Cardiac fibroblast (primary cell): ENCODE measurements around the gene NAMPT.

Source experiments
- DNase-seq, 2 donors: peaks; one replicate each; pipeline versions ENCODE4 v3.0.0 to v3.0.0-alpha.2; 2010; ENCODE audit warnings: low read depth in 2 of 2
- H3K4me3 ChIP-seq, 2 donors: replicated peaks in 1 of 2; 1 replicate in 1 of 2; 2 replicates in 1 of 2; pipeline ENCODE4 v1.5.1; 2011; ENCODE audit warnings: low read depth in 2 of 2, low read length in 2 of 2, mild to moderate bottlenecking in 2 of 2, moderate library complexity in 1 of 2
- TF ChIP-seq, protein P1 (sequence below): IDR thresholded peaks from one replicate; pipeline ENCODE4 v1.5.1; 2011; ENCODE audit warnings: low read depth, mild to moderate bottlenecking, low read length, inconsistent platforms

NAMPT gene

DNA sequence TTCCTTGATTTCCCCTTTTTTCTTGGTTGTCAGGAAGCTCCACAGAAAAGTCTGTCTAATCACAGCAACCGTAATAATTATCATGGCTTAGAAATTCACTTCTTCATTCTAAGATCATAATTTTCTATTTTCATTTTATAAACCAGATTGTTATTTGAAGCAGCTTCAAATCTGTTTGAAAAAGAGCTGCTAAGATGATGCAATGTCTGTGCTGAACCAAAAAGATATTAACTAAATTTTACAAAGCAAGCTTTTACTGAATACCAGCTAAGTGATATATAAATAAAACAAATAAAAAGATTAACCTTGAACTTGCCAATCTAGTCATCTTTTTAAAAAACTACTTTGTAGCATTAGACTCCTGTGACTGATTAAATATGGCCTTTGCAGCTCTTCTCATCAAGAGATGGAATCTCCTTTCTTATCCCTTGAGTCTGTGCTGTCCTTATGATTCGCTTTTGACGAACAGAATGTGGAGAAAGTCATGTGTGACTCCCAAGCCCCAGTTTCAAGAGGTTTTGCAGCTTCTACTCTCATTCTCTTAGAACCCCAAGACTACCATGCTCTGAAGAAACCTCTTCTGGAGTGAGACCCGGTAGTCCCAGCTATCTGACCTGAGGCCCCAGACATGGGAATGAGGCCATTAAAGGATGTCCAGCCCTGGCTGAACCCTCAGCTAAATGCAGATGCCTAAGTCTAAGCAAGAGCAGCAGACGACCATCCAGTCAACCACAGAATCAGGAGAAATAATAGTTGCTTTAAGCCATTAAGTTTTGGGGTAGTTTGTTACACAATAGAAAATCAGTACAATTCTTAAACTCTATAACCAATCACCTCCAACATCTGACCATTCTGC is 14.4 kb downstream of the NAMPT start:
- TF ChIP-seq, protein P1, sequence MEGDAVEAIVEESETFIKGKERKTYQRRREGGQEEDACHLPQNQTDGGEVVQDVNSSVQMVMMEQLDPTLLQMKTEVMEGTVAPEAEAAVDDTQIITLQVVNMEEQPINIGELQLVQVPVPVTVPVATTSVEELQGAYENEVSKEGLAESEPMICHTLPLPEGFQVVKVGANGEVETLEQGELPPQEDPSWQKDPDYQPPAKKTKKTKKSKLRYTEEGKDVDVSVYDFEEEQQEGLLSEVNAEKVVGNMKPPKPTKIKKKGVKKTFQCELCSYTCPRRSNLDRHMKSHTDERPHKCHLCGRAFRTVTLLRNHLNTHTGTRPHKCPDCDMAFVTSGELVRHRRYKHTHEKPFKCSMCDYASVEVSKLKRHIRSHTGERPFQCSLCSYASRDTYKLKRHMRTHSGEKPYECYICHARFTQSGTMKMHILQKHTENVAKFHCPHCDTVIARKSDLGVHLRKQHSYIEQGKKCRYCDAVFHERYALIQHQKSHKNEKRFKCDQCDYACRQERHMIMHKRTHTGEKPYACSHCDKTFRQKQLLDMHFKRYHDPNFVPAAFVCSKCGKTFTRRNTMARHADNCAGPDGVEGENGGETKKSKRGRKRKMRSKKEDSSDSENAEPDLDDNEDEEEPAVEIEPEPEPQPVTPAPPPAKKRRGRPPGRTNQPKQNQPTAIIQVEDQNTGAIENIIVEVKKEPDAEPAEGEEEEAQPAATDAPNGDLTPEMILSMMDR = no peak
- DNase-seq = no peak
- no peak overlapping the region for H3K4me3 ChIP-seq

DNA sequence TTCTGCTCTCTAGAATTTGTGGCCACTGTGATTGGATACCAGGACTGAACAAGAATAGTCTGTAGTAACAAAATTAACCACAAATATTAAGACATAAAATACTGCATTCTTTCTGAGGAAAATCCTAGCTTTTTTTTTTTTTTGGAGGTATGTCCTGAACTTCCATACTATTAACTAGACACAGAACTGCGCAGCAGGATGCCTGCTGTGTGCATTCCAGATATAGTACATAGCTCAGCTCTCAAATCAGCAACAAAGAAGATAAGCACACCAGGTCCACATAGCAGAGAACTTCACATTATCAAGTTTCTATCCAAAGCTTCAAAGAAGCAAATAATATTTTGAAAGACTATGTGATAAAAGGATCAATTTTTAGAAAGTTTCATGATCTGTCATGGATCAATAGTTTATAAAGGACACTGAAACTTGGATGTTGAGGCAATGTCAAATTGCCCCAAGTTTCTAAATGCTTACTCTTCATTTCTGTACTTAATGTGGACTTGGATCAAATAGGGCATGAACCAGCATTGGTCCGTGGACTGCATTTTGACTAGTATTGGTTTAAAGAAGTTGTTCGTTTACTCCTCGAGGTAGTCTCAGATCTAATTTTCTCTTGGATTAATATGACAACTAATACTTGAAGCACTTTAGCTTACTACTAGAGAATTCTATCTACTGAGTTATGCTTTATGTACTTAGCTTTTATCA is 15.4 kb downstream of the NAMPT start:
- H3K4me3 ChIP-seq = no peak overlapping the region
- TF ChIP-seq, protein P1 = no peak
- no peak for DNase-seq

DNA sequence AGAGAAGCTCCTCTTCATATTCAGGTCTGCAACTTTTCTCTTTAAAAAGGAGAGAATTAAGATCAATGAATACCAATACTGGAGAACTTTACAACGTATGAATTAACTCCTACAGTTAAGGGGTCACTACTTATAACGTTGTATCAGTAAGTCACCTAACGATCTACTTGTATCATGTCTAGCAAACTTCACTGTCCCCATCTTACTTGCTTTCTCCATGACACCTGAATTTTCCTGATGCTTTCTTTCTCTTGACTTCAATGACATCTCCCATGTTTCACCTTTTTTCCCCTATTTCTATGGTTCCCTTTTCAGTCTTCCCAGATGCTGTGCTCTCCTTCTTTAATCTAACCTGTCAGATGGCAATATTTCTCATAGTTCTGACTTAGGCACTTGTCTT is 19.6 kb downstream of the NAMPT start:
- TF ChIP-seq, protein P1 = no peak
- H3K4me3 ChIP-seq = no peak overlapping the region
- no peak for DNase-seq

DNA sequence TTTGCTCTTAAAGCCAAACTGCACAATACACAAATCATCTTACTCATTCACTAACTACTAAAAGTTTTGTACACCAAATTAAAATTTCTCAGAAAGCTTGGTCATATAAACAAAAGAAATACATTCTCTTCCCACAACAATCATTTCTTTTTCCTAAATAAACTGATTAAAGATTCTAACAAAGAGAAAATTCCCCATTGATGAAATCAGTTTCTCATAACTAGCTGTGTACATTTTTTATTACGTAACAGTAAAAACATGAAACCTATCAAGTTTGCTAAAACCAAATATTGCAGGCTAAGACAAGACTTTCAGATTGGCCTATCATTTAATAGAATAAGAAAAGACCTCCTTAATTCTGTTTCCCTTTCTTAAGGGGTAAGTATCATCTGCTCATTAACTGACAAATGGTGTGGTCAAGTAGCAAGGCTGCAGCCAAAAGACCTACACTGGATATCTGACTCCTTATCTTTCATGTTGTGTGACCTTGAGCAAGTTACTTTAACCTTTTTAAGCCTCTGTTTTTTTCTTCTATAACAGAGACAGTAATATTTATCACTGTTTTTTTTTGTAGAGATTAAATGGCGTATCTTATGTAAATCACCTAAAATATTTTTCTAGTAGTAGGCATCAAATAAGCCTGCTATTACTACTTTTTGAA is 22.4 kb downstream of the NAMPT start:
- no peak overlapping the region for H3K4me3 ChIP-seq
- no peak for DNase-seq
- TF ChIP-seq, protein P1 = no peak

DNA sequence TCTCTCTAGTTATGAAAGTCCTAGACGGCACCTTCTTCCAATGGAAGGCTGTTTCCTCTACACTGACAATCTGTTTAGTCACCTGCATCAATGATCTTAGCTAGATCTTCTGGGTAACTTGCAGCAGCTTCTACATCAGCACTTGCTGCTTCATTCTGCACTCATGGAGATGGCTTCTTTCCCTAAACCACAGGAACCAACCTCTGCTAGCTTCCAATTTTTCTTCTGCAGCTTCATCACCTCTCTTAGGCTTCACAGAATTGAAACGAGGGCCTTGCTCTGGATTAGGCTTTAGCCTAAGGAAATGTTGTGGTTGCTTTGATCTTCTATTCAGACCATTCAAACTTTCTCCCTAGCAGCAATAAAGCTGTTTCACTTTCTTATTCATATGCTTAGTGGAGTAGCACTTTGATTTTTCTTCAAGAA is 24.6 kb downstream of the NAMPT start:
- TF ChIP-seq, protein P1 = no peak
- no peak for DNase-seq
- H3K4me3 ChIP-seq = no peak overlapping the region

DNA sequence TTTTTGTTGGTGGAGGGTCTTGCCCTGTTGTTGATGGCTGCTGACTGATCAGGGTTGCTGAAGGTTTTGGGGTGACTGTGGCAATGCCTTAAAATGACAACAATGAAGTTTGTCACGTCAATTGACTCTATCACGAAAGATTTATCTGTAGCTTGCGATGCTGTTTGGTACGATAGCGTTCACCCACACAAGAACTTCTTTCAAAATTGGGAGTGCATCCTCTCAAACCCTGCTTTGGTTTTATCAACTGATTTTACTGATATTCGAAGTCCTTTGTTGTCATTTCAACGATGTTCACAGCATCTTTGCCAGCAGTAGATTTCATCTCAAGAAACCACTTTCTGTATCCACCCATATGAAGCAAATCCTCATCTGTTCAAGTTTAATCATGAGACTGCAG is 26.0 kb downstream of the NAMPT start:
- TF ChIP-seq, protein P1 = no peak
- DNase-seq = no peak
- no peak overlapping the region for H3K4me3 ChIP-seq
